ENCODE results near the gene SARDH. TPM values are rescaled to one million over a fixed set of nuclear protein-coding genes. Genes with fewer than 3 reads are reported as not detected.
A peak's percentile ranks its signal among the peaks of the same experiment; 100 is the strongest.
"Not testable (repeated sequence)": the region's sequence is repeated elsewhere in the genome, so short reads cannot be mapped to it uniquely, and the experiment has no call there.

SARDH gene
- total RNA-seq, 1 experiment from 2014 or later: 15.7 TPM

- Histone ChIP-seq H3K27me3 (no peaks in the 10 kb centered on the region), H3K4me3 (no peak overlapping the region), H3K4me1 (peaks cover 33% of the 10 kb centered on the region), H3K36me3 (no peaks in the 10 kb centered on the region), H3K27ac (no peak overlapping the region), H3K9me3 (replicated peaks) (no peaks in the 10 kb centered on the region)
- DNase-seq: no peak
These were observed 100.6 kb downstream of the SARDH start for GRCh38 chr9:133637451-133638055.

GRCh38 chr9:133636902-133637301, 101.2 kb downstream of the SARDH start:
- Histone ChIP-seq H3K9me3 (replicated peaks) (no peaks in the 10 kb centered on the region), H3K4me3 (no peak overlapping the region), H3K36me3 (no peaks in the 10 kb centered on the region), H3K27me3 (no peaks in the 10 kb centered on the region), H3K27ac (no peak overlapping the region), H3K4me1 (peaks cover 40% of the 10 kb centered on the region)
- no peak for DNase-seq

DNA sequence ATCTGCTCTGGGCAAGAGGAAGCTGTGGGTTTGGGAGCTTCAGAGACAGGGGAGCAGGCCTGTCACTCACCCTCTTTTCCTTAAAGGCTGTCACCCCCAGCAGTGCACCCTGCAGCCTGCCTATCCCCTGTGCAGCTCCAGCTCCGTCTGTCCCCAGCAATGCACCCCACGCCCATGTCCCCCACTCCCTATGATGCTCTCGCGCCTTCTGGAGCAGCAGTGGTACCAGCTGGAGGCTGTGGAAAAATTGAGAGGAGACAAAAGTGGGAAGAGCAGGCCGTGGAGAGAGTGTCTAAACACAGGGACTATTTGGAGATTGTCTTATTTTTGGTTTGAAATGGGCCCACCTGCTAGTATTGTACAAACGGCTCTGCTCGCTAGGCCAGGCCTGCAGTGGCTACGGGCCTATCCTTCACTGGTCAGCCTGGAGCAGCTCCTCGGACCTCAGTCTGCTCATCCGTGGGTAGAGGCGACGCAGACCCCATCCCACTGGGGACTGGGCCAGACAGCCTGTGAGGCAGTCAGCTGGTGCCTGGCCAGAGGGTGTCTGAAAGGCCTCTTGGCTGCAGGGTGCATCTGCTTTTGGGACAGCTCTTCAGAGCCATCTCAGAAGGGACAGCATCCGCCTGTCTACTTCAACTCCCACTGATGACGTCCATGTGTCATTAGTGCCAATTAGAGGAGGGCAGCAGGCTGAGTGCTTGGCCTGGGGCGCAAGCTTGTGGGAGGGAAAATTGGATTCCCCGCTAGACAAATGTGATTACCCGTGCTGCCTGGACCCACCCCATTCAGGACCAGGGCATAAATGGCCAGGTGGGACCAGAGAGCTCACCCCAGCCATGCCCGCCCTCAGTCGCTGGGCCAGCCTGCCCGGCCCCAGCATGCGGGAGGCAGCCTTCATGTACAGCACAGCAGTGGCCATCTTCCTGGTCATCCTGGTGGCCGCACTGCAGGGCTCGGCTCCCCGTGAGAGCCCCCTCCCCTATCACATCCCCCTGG, 102.3 kb downstream of the SARDH start, which contains the start of gene DBH:
Gene DBH, plus strand, starts transcription at position 831 of the 999 bp plus-strand sequence. Its CDS starts 9 bp downstream, at position 840.
- Histone ChIP-seq H3K4me1 (peaks cover 42% of the 10 kb centered on the region), H3K4me3 (peak within 1 kb of the TSS; percentile 21), H3K9me3 (replicated peaks) (no peaks in the 10 kb centered on the region), H3K36me3 (no peaks in the 10 kb centered on the region), H3K27me3 (no peaks in the 10 kb centered on the region), H3K27ac (peak within 1 kb of the TSS; percentile 79; the same call in 1 of the 2 replicates)
- no peak for DNase-seq

DNA sequence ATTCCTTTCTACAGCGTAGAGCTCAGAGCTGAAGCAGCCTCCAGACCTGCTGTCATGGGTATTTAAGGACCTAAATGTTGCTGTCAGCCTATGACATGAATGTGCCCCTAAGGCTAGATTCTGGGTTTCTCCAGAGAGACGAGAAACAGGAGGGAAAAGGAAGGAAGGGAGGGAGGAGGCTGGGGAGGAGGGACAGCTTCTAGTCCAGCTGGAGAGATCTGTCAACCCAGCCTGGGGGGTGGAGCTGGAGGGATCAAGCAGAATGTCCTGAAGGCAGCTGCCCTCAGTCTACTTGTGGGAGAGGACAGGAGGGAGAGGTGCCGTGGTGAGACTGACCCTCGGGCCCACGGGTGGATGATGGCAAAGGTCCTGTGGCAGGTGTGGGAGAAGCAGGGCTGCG, 103.1 kb downstream of the SARDH start:
- no peaks in the 10 kb centered on the region for H3K36me3 ChIP-seq
- peak; percentile 91 to 93 for DNase-seq
- H3K9me3 ChIP-seq (replicated peaks): no peaks in the 10 kb centered on the region
- peak overlapping the region; percentile 79; the same call in 1 of the 2 replicates for H3K27ac ChIP-seq
- H3K4me1 ChIP-seq: peaks cover 42% of the 10 kb centered on the region
- H3K27me3 ChIP-seq: no peaks in the 10 kb centered on the region
- H3K4me3 ChIP-seq: peak overlapping the region; percentile 21

- Histone ChIP-seq H3K27ac (peak overlapping the region; percentile 79), H3K4me3 (peak overlapping the region; percentile 21), H3K27me3 (no peaks in the 10 kb centered on the region), H3K36me3 (no peaks in the 10 kb centered on the region), H3K4me1 (peaks cover 42% of the 10 kb centered on the region), H3K9me3 (replicated peaks) (no peaks in the 10 kb centered on the region)
- DNase-seq: peak; percentile 85 to 91
These were observed 104.0 kb downstream of the SARDH start for GRCh38 chr9:133634081-133634691.

- peaks cover 42% of the 10 kb centered on the region for H3K4me1 ChIP-seq
- peak in 1 of 2 experiments; percentile 70 for DNase-seq
- H3K36me3 ChIP-seq: no peaks in the 10 kb centered on the region
- no peaks in the 10 kb centered on the region for H3K9me3 ChIP-seq (replicated peaks)
- peak overlapping the region; percentile 79 for H3K27ac ChIP-seq
- H3K27me3 ChIP-seq: no peaks in the 10 kb centered on the region
- peak overlapping the region; percentile 21 for H3K4me3 ChIP-seq
These were observed 104.5 kb downstream of the SARDH start for GRCh38 chr9:133633681-133634080.

- Histone ChIP-seq H3K36me3 (no peaks in the 10 kb centered on the region), H3K4me3 (peak overlapping the region; percentile 21; the same call in 1 of the 2 replicates), H3K27me3 (no peaks in the 10 kb centered on the region), H3K4me1 (peaks cover 42% of the 10 kb centered on the region), H3K27ac (peak overlapping the region; percentile 79), H3K9me3 (replicated peaks) (no peaks in the 10 kb centered on the region)
- DNase-seq: peak; percentile 61 to 74
These were observed 105.1 kb downstream of the SARDH start for GRCh38 chr9:133632806-133633680.

DNA sequence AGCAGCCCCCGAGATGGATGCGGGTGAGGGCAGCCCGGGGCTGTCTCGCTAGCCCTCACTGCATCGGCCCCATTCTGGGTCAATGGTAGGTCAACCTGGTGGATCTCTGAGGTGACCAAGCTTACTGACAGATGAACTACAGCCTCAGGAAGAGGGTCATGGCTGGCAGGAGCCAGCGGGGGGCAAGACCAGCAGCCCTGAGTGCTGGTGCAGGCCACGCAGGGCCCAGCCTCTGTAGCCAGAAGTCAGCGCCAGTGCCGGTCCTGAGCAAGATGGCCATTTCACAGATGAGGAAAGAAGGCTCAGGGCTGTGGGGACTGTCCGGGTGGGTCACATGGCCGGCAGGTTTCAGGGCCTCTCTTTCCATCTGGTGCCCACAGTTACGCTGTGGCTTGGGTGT, 107.0 kb downstream of the SARDH start:
- DNase-seq: no peak
- Histone ChIP-seq H3K27ac (no peak overlapping the region), H3K9me3 (replicated peaks) (peaks cover 8% of the 10 kb centered on the region), H3K27me3 (no peaks in the 10 kb centered on the region), H3K36me3 (no peaks in the 10 kb centered on the region), H3K4me1 (peaks cover 42% of the 10 kb centered on the region), H3K4me3 (no peak overlapping the region)

- Histone ChIP-seq H3K27ac (no peak overlapping the region), H3K4me1 (peaks cover 26% of the 10 kb centered on the region), H3K4me3 (no peak overlapping the region), H3K9me3 (replicated peaks) (peaks cover 18% of the 10 kb centered on the region), H3K36me3 (no peaks in the 10 kb centered on the region), H3K27me3 (no peaks in the 10 kb centered on the region)
- DNase-seq: no peak
These were observed 108.7 kb downstream of the SARDH start for GRCh38 chr9:133629221-133630110.

GRCh38 chr9:133628766-133629165, 109.4 kb downstream of the SARDH start:
- Histone ChIP-seq H3K9me3 (replicated peaks) (peaks cover 19% of the 10 kb centered on the region), H3K36me3 (no peaks in the 10 kb centered on the region), H3K27ac (no peak overlapping the region), H3K4me3 (no peak overlapping the region), H3K4me1 (peaks cover 19% of the 10 kb centered on the region), H3K27me3 (no peaks in the 10 kb centered on the region)
- no peak for DNase-seq

DNA sequence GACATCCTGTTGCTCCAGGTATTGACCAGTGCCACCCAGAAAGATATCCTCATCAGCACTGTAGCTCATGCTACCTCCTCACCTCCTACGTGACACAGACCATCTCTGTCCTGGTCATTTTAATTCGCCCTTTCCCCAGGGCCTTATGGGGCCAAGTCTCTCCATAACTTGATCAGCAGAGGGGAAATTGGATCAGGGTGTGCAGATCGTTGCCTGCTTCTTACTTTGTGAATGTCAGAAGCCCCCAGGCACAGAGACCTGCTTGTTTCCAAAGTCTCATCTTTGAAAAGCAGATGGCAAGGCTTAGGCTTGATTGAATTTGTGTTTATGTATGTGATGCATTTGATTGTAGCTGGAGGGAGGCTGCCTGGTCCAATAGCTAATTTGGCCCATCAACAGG, 110.8 kb downstream of the SARDH start:
- Histone ChIP-seq H3K27ac (no peak overlapping the region), H3K36me3 (no peaks in the 10 kb centered on the region), H3K27me3 (0 out of 2 replicates have a peak, but pooled peaks cover under 1% of the 10 kb centered on the region), H3K4me3 (no peak overlapping the region), H3K9me3 (replicated peaks) (peaks cover 19% of the 10 kb centered on the region), H3K4me1 (peaks cover 7% of the 10 kb centered on the region)
- DNase-seq: no peak

DNA sequence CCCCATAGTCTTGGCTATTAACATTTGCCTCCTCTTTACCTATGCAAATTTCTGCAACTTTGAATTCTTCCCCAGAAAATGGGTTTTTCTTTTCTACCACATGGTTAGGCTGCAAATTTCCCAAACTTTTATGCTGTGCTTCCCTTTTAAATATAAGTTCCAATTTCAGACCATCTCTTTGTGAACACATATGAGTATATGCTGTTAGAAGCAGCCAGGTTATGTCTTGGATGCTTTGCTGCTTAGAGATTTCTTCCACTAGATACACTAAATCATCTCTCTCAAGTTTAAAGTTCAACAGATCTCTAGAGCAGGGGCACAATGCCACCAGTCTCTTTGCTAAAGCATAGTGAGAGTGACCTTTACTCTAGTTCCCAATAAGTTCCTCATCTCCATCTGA, 112.1 kb downstream of the SARDH start:
- not testable (repeated sequence) for H3K27me3 ChIP-seq, H3K4me3 ChIP-seq, H3K27ac ChIP-seq, DNase-seq, H3K36me3 ChIP-seq, H3K4me1 ChIP-seq
- peaks cover 19% of the 10 kb centered on the region for H3K9me3 ChIP-seq (replicated peaks)

- peaks cover 13% of the 10 kb centered on the region for H3K27me3 ChIP-seq
- H3K27ac ChIP-seq: no peak overlapping the region
- DNase-seq: no peak
These were observed 115.6 kb downstream of the SARDH start for GRCh38 chr9:133622555-133622954.

More at GRCh38 chr9:133622555-133622954, 115.6 kb downstream of the SARDH start:
- H3K4me3 ChIP-seq: no peak overlapping the region
- H3K9me3 ChIP-seq (replicated peaks): peaks cover 19% of the 10 kb centered on the region
- H3K4me1 ChIP-seq: no peaks in the 10 kb centered on the region
- H3K36me3 ChIP-seq: no peaks in the 10 kb centered on the region
